HCT116 (cell line): ENCODE data around the gene DNAJC28. TPM values are rescaled to one million over a fixed set of nuclear protein-coding genes. Genes with fewer than 3 reads are reported as not detected.

Experiments
- ATAC-seq: fragments of 200-7000 bp; cut with Tn5 transposase; 2 replicates; pipeline ENCODE4 v1.9.1; 2020; ENCODE audit warnings: mild to moderate bottlenecking, moderate library complexity
- BruUV-seq: library from RNA; stranded (reverse); fragments of 400-500 nt; replicated peaks from 2 replicates; lab custom pipeline; 2021; lab: Mats Ljungman, UMichigan
- CTCF ChIA-PET: fragments of 300-600 bp; sonication (Branson Sonifier 250); formaldehyde crosslinking; loops from one replicate; lab custom pipeline; 2021; ENCODE audit warnings: antibody characterized with exemption; lab: Charles Lee
- POLR2A ChIA-PET: fragments of 300-600, 350-600 bp; sonication (Branson Sonifier 250); formaldehyde crosslinking; loops from one replicate; lab custom pipeline; 2021; ENCODE audit warnings: antibody characterized with exemption; lab: Charles Lee
- RAD21 ChIA-PET, 2 experiments: fragments of 300-600 bp; sonication (Branson Sonifier 250); formaldehyde crosslinking; loops; one replicate each; lab custom pipeline; 2023; ENCODE audit warnings: low total read pairs in 2 of 2; ENCODE audit not compliant: uncharacterized antibody in 2 of 2, unreplicated experiment in 2 of 2, low non-redundant PET in 1 of 2; lab: Charles Lee
- DNase-seq: peaks from one replicate; pipeline ENCODE4 v3.0.0-alpha.2; 2010; ENCODE audit warnings: low read depth, low spot score
- H2AFZ ChIP-seq: fragments of 200-600 bp; shearing (Covaris generic), sonication (generic); 2 replicates; pipeline ENCODE4 v1.6.1; 2017; ENCODE audit warnings: low read depth, mixed run types, mixed read lengths, antibody characterized with exemption, low read length; ENCODE audit not compliant: poor library complexity, severe bottlenecking
- H3K27ac ChIP-seq: 2 replicates; pipeline ENCODE4 v1.5.1; 2012; ENCODE audit warnings: low read depth, low read length
- H3K27me3 ChIP-seq: fragments of 200-600 bp; sonication (generic); 2 replicates; pipeline ENCODE4 v1.6.1; 2016; ENCODE audit warnings: mixed run types, low read length, mixed read lengths; ENCODE audit not compliant: insufficient read depth
- H3K36me3 ChIP-seq, 2 experiments: fragments of 200-500 bp in 1 of 2; fragments of 200-600 bp in 1 of 2; sonication (Bioruptor generic) in 1 of 2; sonication (generic) in 1 of 2; 2 replicates each; pipeline versions ENCODE4 v1.5.1 to v1.6.1; 2014 to 2016; ENCODE audit warnings: low read length in 2 of 2, inconsistent platforms in 1 of 2, mixed read lengths in 1 of 2, mixed run types in 1 of 2; ENCODE audit not compliant: insufficient read depth in 2 of 2, control insufficient read depth in 1 of 2
- H3K4me1 ChIP-seq, 2 experiments: fragments of 200-600 bp in 1 of 2; sonication (generic) in 1 of 2; 2 replicates each; pipeline versions ENCODE4 v1.5.1 to v1.6.1; 2012 to 2017; ENCODE audit warnings: low read length in 2 of 2, inconsistent platforms in 1 of 2, mild to moderate bottlenecking in 1 of 2, mixed read lengths in 1 of 2, mixed run types in 1 of 2, moderate library complexity in 1 of 2; ENCODE audit not compliant: insufficient read depth in 2 of 2, control insufficient read depth in 1 of 2
- H3K4me2 ChIP-seq: fragments of 200-600 bp; sonication (generic); 2 replicates; pipeline ENCODE4 v1.6.1; 2017; ENCODE audit warnings: mixed run types, low read length, mixed read lengths
- H3K4me3 ChIP-seq, 2 experiments: fragments of 200-600 bp in 1 of 2; sonication (generic) in 1 of 2; replicated peaks in 1 of 2; 2 replicates each; pipeline ENCODE4 v1.5.1; 2011 to 2016; ENCODE audit warnings: low read length in 2 of 2, control low read depth in 1 of 2, low read depth in 1 of 2, mild to moderate bottlenecking in 1 of 2, mixed read lengths in 1 of 2, mixed run types in 1 of 2
- H3K79me2 ChIP-seq: fragments of 200-600 bp; sonication (generic); 2 replicates; pipeline ENCODE4 v1.6.1; 2017; ENCODE audit warnings: mild to moderate bottlenecking, mixed run types, low read length, moderate library complexity, mixed read lengths; ENCODE audit not compliant: insufficient read depth
- H3K9ac ChIP-seq: fragments of 200-600 bp; sonication (generic); 2 replicates; pipeline ENCODE4 v1.6.1; 2016; ENCODE audit warnings: low read length, mixed read lengths
- H3K9me2 ChIP-seq: fragments of 200-600 bp; sonication (generic), shearing (Covaris generic); 2 replicates; pipeline ENCODE4 v1.6.1; 2017; ENCODE audit warnings: mixed run types, mild to moderate bottlenecking, moderate library complexity; ENCODE audit not compliant: insufficient read depth
- H3K9me3 ChIP-seq, 2 experiments: fragments of 200-500 bp in 1 of 2; fragments of 200-600 bp in 1 of 2; sonication (Bioruptor generic) in 1 of 2; sonication (generic) in 1 of 2; 2 replicates each; pipeline ENCODE4 v1.6.1; 2014 to 2017; ENCODE audit warnings: low read length in 2 of 2, mixed read lengths in 2 of 2, inconsistent platforms in 1 of 2, low read depth in 1 of 2, mild to moderate bottlenecking in 1 of 2, mixed run types in 1 of 2, moderate library complexity in 1 of 2; ENCODE audit not compliant: control insufficient read depth in 1 of 2, insufficient read depth in 1 of 2
- H4K20me1 ChIP-seq: fragments of 200-600 bp; sonication (generic), shearing (Covaris generic); 2 replicates; pipeline ENCODE4 v1.6.1; 2017; ENCODE audit warnings: mixed run types, mild to moderate bottlenecking, moderate library complexity; ENCODE audit not compliant: insufficient read depth
- CBX3 ChIP-seq: IDR thresholded peaks from 2 replicates; pipeline ENCODE4 v1.6.1; 2012; ENCODE audit warnings: low read depth
- CEBPB ChIP-seq: IDR thresholded peaks from 2 replicates; pipeline ENCODE4 v1.6.1; 2012; ENCODE audit warnings: low read depth
- EGR1 ChIP-seq: IDR thresholded peaks from 2 replicates; pipeline ENCODE4 v1.6.1; 2012; ENCODE audit warnings: low read depth
- EZH2 ChIP-seq: fragments of 200-600 bp; sonication (generic); IDR thresholded peaks from 2 replicates; pipeline ENCODE4 v1.6.1; 2017; ENCODE audit warnings: antibody characterized with exemption, mixed run types
- EZH2phosphoT487 ChIP-seq: fragments of 200-600 bp; IDR thresholded peaks from 2 replicates; pipeline ENCODE4 v1.6.1; 2018; ENCODE audit warnings: antibody characterized with exemption, borderline replicate concordance
- FOSL1 ChIP-seq: IDR thresholded peaks from 2 replicates; pipeline ENCODE4 v1.6.1; 2012; ENCODE audit warnings: low read depth
- JUND ChIP-seq: IDR thresholded peaks from 2 replicates; pipeline ENCODE4 v1.6.1; 2012
- MAX ChIP-seq: IDR thresholded peaks from 2 replicates; pipeline ENCODE4 v1.6.1; 2012
- POLR2AphosphoS5 ChIP-seq: IDR thresholded peaks from 2 replicates; pipeline ENCODE4 v1.6.1; 2011; ENCODE audit warnings: mild to moderate bottlenecking, low read depth, low read length, moderate library complexity
- SRF ChIP-seq: IDR thresholded peaks from 2 replicates; pipeline ENCODE4 v1.6.1; 2012; ENCODE audit warnings: low read depth
- YY1 ChIP-seq: IDR thresholded peaks from 2 replicates; pipeline ENCODE4 v1.6.1; 2011; ENCODE audit warnings: low read length, low read depth, moderate library complexity, mild to moderate bottlenecking; ENCODE audit not compliant: insufficient replicate concordance; ENCODE audit errors: extremely low read depth
- ZFX ChIP-seq: fragments of 450-650 bp; IDR thresholded peaks from 2 replicates; pipeline ENCODE4 v1.6.1; 2017
- intact Hi-C: fragments of 100-400 bp; cut with micrococcal nuclease; formaldehyde crosslinking; loops from 2 replicates; pipeline ENCODE4 v1.10.0; 2022
- total RNA-seq: library from RNA; stranded (reverse); gene quantifications from one replicate; pipeline ENCODE4 v1.2.1, GENCODE V29; 2021; ENCODE audit not compliant: unreplicated experiment

DNAJC28 gene
- total RNA-seq, 1 experiment from 2014 or later, result 0.81 TPM

GRCh38 chr21:33458861-33459260, 32.7 kb downstream of the DNAJC28 start (continued):
- TF ChIP-seq EZH2phosphoT487 (no peak), EGR1 (no peak), POLR2AphosphoS5 (no peak), MAX (no peak), EZH2 (no peak), SRF (no peak), JUND (no peak), YY1 (no peak)

GRCh38 chr21:33455686-33456446, 35.6 kb downstream of the DNAJC28 start:
- Histone ChIP-seq H3K4me3 (no peak overlapping the region), H3K9me3 (no peaks in the 10 kb centered on the region), H2AFZ (no peak overlapping the region), H3K4me2 (no peak overlapping the region), H3K27me3 (no peaks in the 10 kb centered on the region), H3K36me3 (no peaks in the 10 kb centered on the region), H3K9ac (no peak overlapping the region), H3K4me1 (peaks cover 3 to 6% of the 10 kb centered on the region in 2 experiments; a peak in 1 of 4 replicates), H4K20me1 (no peaks in the 10 kb centered on the region), H3K79me2 (no peaks in the 10 kb centered on the region)
- no peak for DNase-seq
- ATAC-seq, result no peak
- TF ChIP-seq MAX, result no peak
- no peak for TF ChIP-seq JUND
- no peak for TF ChIP-seq EZH2
- no peak for TF ChIP-seq ZFX
- no peak for TF ChIP-seq CBX3
- TF ChIP-seq CEBPB, result no peak
- no peak for TF ChIP-seq EZH2phosphoT487
- no peak for TF ChIP-seq FOSL1
- TF ChIP-seq, all 23 proteins: peak for 0
- ChIA-PET CTCF (interaction anchor here (1.2 kb wide), 1 partner anchor 94 kb away, joined by 3 read pairs; no protein-coding TSS in a partner anchor), POLR2A (interaction anchor here (1.0 kb wide), 1 partner anchor 24 kb away, joined by 3 read pairs; the partner anchor contains the start of gene TMEM50B), RAD21 (no interaction called here)
- BruUV-seq, result no TSS peak
- intact Hi-C loops, result no loop called here
- no peak overlapping the region for H3K27ac ChIP-seq
- no peaks in the 10 kb centered on the region for H3K9me2 ChIP-seq
